K562 (cell line): Measurements from ENCODE around the gene FOXK2. TPM values are rescaled to one million over a fixed set of nuclear protein-coding genes. Genes with fewer than 3 reads are reported as not detected.
A peak's percentile ranks its signal among the peaks of the same experiment; 100 is the strongest.

Source experiments
- BDP1 ChIP-seq: IDR thresholded peaks from 3 replicates; pipeline ENCODE4 v1.6.1; 2011; ENCODE audit not compliant: insufficient read length, insufficient read depth
- CBFB ChIP-seq: sonication (generic); formaldehyde crosslinking; IDR thresholded peaks from 2 replicates; pipeline ENCODE4 v1.4.0; 2020; ENCODE audit warnings: mild to moderate bottlenecking, missing genetic modification reagents
- COPS2 ChIP-seq: fragments of 450-650 bp; conservative IDR thresholded peaks from 2 replicates; pipeline ENCODE4 v1.6.1; 2016; ENCODE audit warnings: mild to moderate bottlenecking, moderate library complexity
- DACH1 ChIP-seq: fragments of 450-650 bp; IDR thresholded peaks from 2 replicates; pipeline ENCODE4 v1.6.1; 2018; ENCODE audit not compliant: partially characterized antibody
- DMBX1 ChIP-seq: fragments of 250-450 bp; sonication (Bioruptor Pico); IDR thresholded peaks from 2 replicates; pipeline ENCODE4 v1.8.0; 2022; ENCODE audit warnings: inconsistent platforms, mild to moderate bottlenecking, moderate library complexity, borderline replicate concordance
- EGR1 ChIP-seq: fragments of 450-650 bp; conservative IDR thresholded peaks from 2 replicates; pipeline ENCODE4 v1.6.1; 2017; ENCODE audit warnings: mild to moderate bottlenecking
- HDAC8 ChIP-seq: fragments of 450-650 bp; IDR thresholded peaks from 2 replicates; pipeline ENCODE4 v1.6.1; 2016; ENCODE audit warnings: mild to moderate bottlenecking, missing genetic modification characterization, moderate library complexity, missing compliant biosample characterization
- ILK ChIP-seq: fragments of 450-650 bp; IDR thresholded peaks from 2 replicates; pipeline ENCODE4 v1.6.1; 2016; ENCODE audit warnings: missing genetic modification characterization, low read depth, mild to moderate bottlenecking, missing compliant biosample characterization, moderate library complexity, borderline replicate concordance
- KDM1A ChIP-seq, 2 experiments: fragments of 450-650 bp; IDR thresholded peaks; 2 replicates each; pipeline ENCODE4 v1.6.1; 2016; ENCODE audit warnings: mild to moderate bottlenecking in 2 of 2
- NCOR1 ChIP-seq: fragments of 450-650 bp; IDR thresholded peaks from 2 replicates; pipeline ENCODE4 v1.6.1; 2016; ENCODE audit warnings: mild to moderate bottlenecking, moderate library complexity
- NR2C1 ChIP-seq, 2 experiments: fragments of 450-650 bp; IDR thresholded peaks; 2 replicates each; pipeline ENCODE4 v1.6.1; 2017; ENCODE audit warnings: mild to moderate bottlenecking in 2 of 2, antibody characterized with exemption in 1 of 2, inconsistent platforms in 1 of 2, missing compliant biosample characterization in 1 of 2, missing genetic modification characterization in 1 of 2
- PRMT5 ChIP-seq: sonication (generic); formaldehyde crosslinking; IDR thresholded peaks from 2 replicates; pipeline ENCODE4 v1.5.0; 2020; ENCODE audit warnings: missing genetic modification reagents
- PYGO2 ChIP-seq: fragments of 450-650 bp; IDR thresholded peaks from 2 replicates; pipeline ENCODE4 v1.6.1; 2016; ENCODE audit warnings: mild to moderate bottlenecking, missing genetic modification characterization, moderate library complexity, missing compliant biosample characterization
- SMARCE1 ChIP-seq: fragments of 450-650 bp; IDR thresholded peaks from 2 replicates; pipeline ENCODE4 v1.7.1; 2016; ENCODE audit warnings: mild to moderate bottlenecking
- TCF7L2 ChIP-seq: fragments of 150-350 bp; IDR thresholded peaks from 2 replicates; pipeline ENCODE4 v1.6.1; 2016; ENCODE audit warnings: low read depth, mild to moderate bottlenecking, low read length, moderate library complexity
- TEAD2 ChIP-seq: fragments of 450-650 bp; IDR thresholded peaks from 2 replicates; pipeline ENCODE4 v1.6.1; 2016; ENCODE audit warnings: missing genetic modification characterization, control low read depth, missing compliant biosample characterization
- ZFP30 ChIP-seq: fragments of 250-450 bp; sonication (Bioruptor Pico); IDR thresholded peaks from 2 replicates; pipeline ENCODE4 v1.8.0; 2022; ENCODE audit warnings: moderate library complexity, mild to moderate bottlenecking, inconsistent platforms, borderline replicate concordance
- ZFX ChIP-seq: sonication (generic); formaldehyde crosslinking; IDR thresholded peaks from 2 replicates; pipeline ENCODE4 v1.8.0; 2022; ENCODE audit warnings: mild to moderate bottlenecking, missing genetic modification reagents, moderate library complexity
- ZNF143 ChIP-seq: sonication (generic); formaldehyde crosslinking; IDR thresholded peaks from 2 replicates; pipeline ENCODE4 v1.9.0; 2022; ENCODE audit warnings: mild to moderate bottlenecking, missing genetic modification reagents
- ZNF354B ChIP-seq: fragments of 250-450 bp; sonication (Bioruptor Pico); IDR thresholded peaks from 2 replicates; pipeline ENCODE4 v1.4.0; 2020
- ZNF551 ChIP-seq: fragments of 250-450 bp; sonication (Bioruptor Pico); IDR thresholded peaks from 2 replicates; pipeline ENCODE4 v1.5.0; 2021; ENCODE audit warnings: mild to moderate bottlenecking, moderate library complexity
- ZNF76 ChIP-seq: fragments of 250-450 bp; sonication (Bioruptor Pico); IDR thresholded peaks from 2 replicates; pipeline ENCODE4 v1.4.0; 2020; ENCODE audit warnings: mild to moderate bottlenecking, moderate library complexity, borderline replicate concordance
- polyA plus RNA-seq, 8 experiments: library from polyadenylated mRNA; depleted of rRNA in 4 of 8; stranded (reverse) in 5 of 8; unstranded in 3 of 8; fragments of >200 nt; fragmentation: Nextera tagmentation in 2 of 8; fragmentation: Illumina TruSeq in 1 of 8; extraction: Ambion mirVana in 2 of 8; extraction: Trizol in 1 of 8; gene quantifications; 2 replicates each; pipeline versions ENCODE4 v1.2.1 to v1.2.3, GENCODE V29; 2011 to 2014; ENCODE audit warnings: inconsistent platforms in 1 of 8, missing spikeins in 1 of 8
- total RNA-seq, 7 experiments: library from RNA; depleted of rRNA in 6 of 7; stranded (reverse); fragments of >200 nt in 6 of 7; fragmentation: Illumina TruSeq in 2 of 7; extraction: Trizol in 2 of 7; gene quantifications; 2 replicates each; pipeline versions ENCODE4 v1.2.1 to v1.2.3, GENCODE V29; 2011 to 2021; ENCODE audit warnings: low replicate concordance in 1 of 7
- TF ChIP-seq, protein P1 (sequence below), 3 experiments: fragments of 200-800 bp in 1 of 3; fragments of 250-450 bp in 1 of 3; fragments of 450-650 bp in 1 of 3; sonication (Bioruptor Pico) in 1 of 3; sonication (Bioruptor generic) in 1 of 3; formaldehyde crosslinking in 1 of 3; IDR thresholded peaks; 2 replicates each; pipeline versions ENCODE4 v1.6.1 to v1.8.0; 2016 to 2022; ENCODE audit warnings: mild to moderate bottlenecking in 2 of 3, missing genetic modification characterization in 2 of 3, missing compliant biosample characterization in 1 of 3, moderate library complexity in 1 of 3
- TF ChIP-seq, protein P2 (sequence below), 3 experiments: IDR thresholded peaks in 2 of 3; conservative IDR thresholded peaks in 1 of 3; 2 replicates each; pipeline ENCODE4 v1.5.1; 2011 to 2012; ENCODE audit warnings: low read length in 3 of 3, mild to moderate bottlenecking in 3 of 3, control low read depth in 2 of 3, improper control_type of control experiment in 1 of 3, inconsistent platforms in 1 of 3, low read depth in 1 of 3, mixed read lengths in 1 of 3, moderate library complexity in 1 of 3; ENCODE audit not compliant: insufficient read depth in 2 of 3

The FOXK2 gene
- total and polyA plus RNA-seq, 9 of the 15 experiments (the other 6 are each of a cell fraction or from before 2014, with no cell fraction given) = 3.0 to 86.0 (median 44.1) TPM

DNA sequence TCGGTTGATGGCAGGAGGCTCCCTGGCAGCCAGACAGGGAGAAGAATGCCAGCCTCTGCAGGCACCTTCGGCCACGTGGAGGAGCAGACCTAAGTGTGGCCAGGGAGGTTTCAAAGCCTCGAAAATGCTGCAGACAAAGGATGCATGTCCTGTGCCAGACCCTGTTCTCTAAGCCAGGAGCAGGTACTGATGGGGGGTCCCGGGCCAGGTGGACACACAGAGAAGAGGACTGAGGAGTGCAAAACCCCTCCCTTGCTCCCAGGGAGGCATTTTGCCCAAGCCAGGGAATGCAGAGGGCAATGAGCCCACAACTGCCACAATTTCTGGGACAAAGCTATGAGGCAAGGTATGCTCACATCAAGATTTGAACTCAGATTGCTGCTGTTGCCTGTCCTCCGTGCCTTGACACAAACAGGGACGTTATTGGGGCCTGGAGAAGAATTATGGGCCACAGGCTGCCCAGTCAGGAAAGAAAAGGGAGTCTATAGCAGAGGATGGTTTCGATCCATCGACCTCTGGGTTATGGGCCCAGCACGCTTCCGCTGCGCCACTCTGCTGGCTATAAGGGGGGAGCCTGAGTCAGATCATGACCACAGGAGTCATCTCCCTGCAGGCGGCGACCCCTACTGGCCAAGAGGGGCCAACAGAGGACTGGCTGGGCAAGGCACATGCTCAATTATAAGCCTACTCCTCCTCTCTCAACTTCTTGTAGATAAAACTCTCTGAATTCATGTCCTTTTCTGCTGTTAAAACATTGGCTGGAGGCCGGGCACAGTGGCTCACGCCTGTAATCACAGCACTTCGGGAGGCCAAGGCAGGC lies 25.1 kb upstream of the FOXK2 start (continued):
- TF ChIP-seq, protein P1, sequence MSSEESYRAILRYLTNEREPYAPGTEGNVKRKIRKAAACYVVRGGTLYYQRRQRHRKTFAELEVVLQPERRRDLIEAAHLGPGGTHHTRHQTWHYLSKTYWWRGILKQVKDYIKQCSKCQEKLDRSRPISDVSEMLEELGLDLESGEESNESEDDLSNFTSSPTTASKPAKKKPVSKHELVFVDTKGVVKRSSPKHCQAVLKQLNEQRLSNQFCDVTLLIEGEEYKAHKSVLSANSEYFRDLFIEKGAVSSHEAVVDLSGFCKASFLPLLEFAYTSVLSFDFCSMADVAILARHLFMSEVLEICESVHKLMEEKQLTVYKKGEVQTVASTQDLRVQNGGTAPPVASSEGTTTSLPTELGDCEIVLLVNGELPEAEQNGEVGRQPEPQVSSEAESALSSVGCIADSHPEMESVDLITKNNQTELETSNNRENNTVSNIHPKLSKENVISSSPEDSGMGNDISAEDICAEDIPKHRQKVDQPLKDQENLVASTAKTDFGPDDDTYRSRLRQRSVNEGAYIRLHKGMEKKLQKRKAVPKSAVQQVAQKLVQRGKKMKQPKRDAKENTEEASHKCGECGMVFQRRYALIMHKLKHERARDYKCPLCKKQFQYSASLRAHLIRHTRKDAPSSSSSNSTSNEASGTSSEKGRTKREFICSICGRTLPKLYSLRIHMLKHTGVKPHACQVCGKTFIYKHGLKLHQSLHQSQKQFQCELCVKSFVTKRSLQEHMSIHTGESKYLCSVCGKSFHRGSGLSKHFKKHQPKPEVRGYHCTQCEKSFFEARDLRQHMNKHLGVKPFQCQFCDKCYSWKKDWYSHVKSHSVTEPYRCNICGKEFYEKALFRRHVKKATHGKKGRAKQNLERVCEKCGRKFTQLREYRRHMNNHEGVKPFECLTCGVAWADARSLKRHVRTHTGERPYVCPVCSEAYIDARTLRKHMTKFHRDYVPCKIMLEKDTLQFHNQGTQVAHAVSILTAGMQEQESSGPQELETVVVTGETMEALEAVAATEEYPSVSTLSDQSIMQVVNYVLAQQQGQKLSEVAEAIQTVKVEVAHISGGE (CRISPR knock-in tag; IDR thresholded peaks at IDR 0.05) = no peak
- no peak for TF ChIP-seq ILK (tag)
- peak; percentile 77 for TF ChIP-seq BDP1
- no peak for TF ChIP-seq PRMT5
- TF ChIP-seq NR2C1 (IDR thresholded peaks at IDR 0.05) = peak; percentile 47; the same call in 1 of the 2 replicates
- 0 out of 2 replicates have a peak, but pooled peaks have one; percentile 30 for TF ChIP-seq NR2C1 (tag; IDR thresholded peaks at IDR 0.05)
- no peak for TF ChIP-seq EGR1
- TF ChIP-seq, protein P2, sequence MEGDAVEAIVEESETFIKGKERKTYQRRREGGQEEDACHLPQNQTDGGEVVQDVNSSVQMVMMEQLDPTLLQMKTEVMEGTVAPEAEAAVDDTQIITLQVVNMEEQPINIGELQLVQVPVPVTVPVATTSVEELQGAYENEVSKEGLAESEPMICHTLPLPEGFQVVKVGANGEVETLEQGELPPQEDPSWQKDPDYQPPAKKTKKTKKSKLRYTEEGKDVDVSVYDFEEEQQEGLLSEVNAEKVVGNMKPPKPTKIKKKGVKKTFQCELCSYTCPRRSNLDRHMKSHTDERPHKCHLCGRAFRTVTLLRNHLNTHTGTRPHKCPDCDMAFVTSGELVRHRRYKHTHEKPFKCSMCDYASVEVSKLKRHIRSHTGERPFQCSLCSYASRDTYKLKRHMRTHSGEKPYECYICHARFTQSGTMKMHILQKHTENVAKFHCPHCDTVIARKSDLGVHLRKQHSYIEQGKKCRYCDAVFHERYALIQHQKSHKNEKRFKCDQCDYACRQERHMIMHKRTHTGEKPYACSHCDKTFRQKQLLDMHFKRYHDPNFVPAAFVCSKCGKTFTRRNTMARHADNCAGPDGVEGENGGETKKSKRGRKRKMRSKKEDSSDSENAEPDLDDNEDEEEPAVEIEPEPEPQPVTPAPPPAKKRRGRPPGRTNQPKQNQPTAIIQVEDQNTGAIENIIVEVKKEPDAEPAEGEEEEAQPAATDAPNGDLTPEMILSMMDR (IDR thresholded peaks at IDR 0.05 in 2 of 3, conservative IDR thresholded peaks at IDR 0.05 in 1 of 3; ENCODE audit: insufficient read depth in 2 of 3, low read depth in 1 of 3, low read length in 3 of 3) = peak; percentile 79 to 97 (median 93)
- no peak for TF ChIP-seq COPS2
- TF ChIP-seq DACH1 = no peak
- no peak for TF ChIP-seq DMBX1
- TF ChIP-seq SMARCE1 = no peak
- TF ChIP-seq PYGO2 (tag) = no peak
- TF ChIP-seq ZNF76 (CRISPR knock-in tag) = no peak
- TF ChIP-seq NCOR1 = no peak
- no peak for TF ChIP-seq ZNF354B (CRISPR knock-in tag)
- no peak for TF ChIP-seq TCF7L2
- peak; percentile 63 to 68 for TF ChIP-seq KDM1A (IDR thresholded peaks at IDR 0.05)
- TF ChIP-seq ZNF143 (CRISPR knock-in tag) = peak; percentile 55; the same call in 1 of the 2 replicates
- TF ChIP-seq HDAC8 (tag) = peak; percentile 66; the same call in 1 of the 2 replicates
- no peak for TF ChIP-seq ZFP30 (CRISPR knock-in tag)
- TF ChIP-seq ZFX (CRISPR knock-in tag) = 0 out of 2 replicates have a peak, but pooled peaks have one; percentile 38
- TF ChIP-seq ZNF551 (CRISPR knock-in tag) = no peak
- no peak for TF ChIP-seq TEAD2 (tag)
- TF ChIP-seq CBFB (CRISPR knock-in tag) = peak; percentile 13; the same call in 1 of the 2 replicates
